IPS-18a (cell line): ENCODE measurements around the gene RRM1.

Source experiments
- H3K27ac ChIP-seq: one replicate; pipeline ENCODE4 v1.5.1; 2013; ENCODE audit warnings: low read length
- H3K27me3 ChIP-seq: one replicate; pipeline ENCODE4 v1.6.1; 2013; ENCODE audit warnings: mild to moderate bottlenecking, low read length; ENCODE audit not compliant: control insufficient read depth, insufficient read depth
- H3K36me3 ChIP-seq: one replicate; pipeline ENCODE4 v1.6.1; 2013; ENCODE audit warnings: low read depth, low read length; ENCODE audit not compliant: control insufficient read depth
- H3K4me1 ChIP-seq: one replicate; pipeline ENCODE4 v1.6.1; 2013; ENCODE audit warnings: low read depth, low read length; ENCODE audit not compliant: control insufficient read depth
- H3K4me3 ChIP-seq: one replicate; pipeline ENCODE4 v1.5.1; 2013; ENCODE audit warnings: low read length
- H3K9ac ChIP-seq: one replicate; pipeline ENCODE4 v1.6.1; 2013; ENCODE audit warnings: mild to moderate bottlenecking, low read length, moderate library complexity
- H3K9me3 ChIP-seq: one replicate; pipeline ENCODE4 v1.6.1; 2013; ENCODE audit warnings: low read depth, low read length; ENCODE audit not compliant: control insufficient read depth

The RRM1 gene

DNA sequence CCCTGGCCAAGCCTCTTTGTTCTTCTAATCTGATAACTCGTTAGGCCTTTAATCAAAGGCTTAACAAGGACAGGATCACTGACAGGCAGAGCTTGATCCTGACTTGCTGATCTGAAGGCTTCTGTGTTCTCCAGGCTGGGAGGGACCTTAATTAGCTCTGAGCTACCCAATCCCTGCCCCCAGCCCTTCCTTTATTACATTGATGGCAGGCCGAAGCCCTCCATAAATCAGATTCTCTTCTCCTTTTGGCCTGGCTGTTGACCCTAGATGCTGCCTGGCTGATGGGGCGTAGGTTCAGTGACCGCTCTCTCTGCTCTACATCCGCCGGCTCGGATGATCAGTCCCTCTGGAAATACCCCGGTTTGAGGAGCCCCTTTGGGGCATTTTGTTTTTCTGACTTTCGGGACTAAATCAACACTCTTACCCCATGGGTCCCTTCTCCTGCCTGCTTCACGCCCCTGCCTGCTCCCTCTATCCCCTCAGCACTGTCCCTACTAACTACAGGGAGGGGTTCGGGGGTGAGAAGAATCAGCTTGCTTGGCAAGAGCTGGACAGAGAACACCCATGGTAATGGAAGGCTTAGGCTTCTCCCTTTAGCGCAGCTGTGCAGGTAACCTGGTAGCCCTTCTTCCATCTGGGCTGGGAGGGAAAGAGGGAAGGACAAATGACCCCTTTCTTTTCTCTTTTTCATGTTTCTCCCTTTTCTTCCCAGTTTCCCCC is 10.0 kb upstream of the RRM1 start:
- H3K36me3 ChIP-seq: no peaks in the 10 kb centered on the region
- H3K9ac ChIP-seq: no peak overlapping the region
- no peak overlapping the region for H3K27ac ChIP-seq
- H3K27me3 ChIP-seq: no peaks in the 10 kb centered on the region
- H3K9me3 ChIP-seq: no peaks in the 10 kb centered on the region
- H3K4me1 ChIP-seq: no peaks in the 10 kb centered on the region
- H3K4me3 ChIP-seq: no peak overlapping the region

GRCh38 chr11:4085575-4085974 is 9.0 kb upstream of the RRM1 start:
- H3K9ac ChIP-seq: no peak overlapping the region

DNA sequence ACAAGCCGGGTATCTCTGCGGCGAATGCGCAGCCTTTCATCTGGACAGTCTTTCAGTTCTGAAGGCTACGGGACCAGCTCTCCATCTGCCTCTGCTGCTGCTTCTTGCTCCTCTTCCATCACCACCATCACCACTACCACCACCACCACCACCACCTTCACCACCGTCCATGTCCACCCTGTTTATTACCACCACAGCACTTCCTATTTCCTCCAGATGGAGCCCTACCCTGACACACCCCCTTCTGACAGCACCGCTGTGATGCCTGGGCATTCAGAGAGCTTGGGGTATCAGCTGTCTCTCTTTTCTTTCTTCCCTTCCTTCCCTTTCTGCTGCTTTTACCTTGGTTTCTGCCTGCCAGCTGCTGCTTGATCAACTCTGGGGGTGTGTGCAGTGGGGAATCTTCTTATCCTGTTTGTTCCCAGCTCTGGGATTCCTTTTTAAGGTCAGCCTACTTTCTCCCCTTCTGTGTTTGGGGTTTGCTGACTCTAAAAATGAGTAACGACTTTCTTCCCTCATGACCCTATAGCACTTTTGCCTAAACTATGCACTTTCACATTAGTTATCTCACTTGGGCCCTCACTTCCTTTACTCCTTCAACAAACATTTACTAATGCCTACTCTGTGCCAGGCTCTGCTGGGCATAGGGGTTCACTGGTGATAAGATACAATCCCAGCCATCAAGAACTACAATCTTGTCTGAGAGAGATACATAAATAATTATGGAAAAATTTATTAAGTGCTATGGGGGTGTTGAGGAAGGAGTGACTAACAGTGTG is 7.8 kb upstream of the RRM1 start:
- no peaks in the 10 kb centered on the region for H3K27me3 ChIP-seq
- H3K9me3 ChIP-seq: no peaks in the 10 kb centered on the region
- H3K4me1 ChIP-seq: no peaks in the 10 kb centered on the region
- no peak overlapping the region for H3K27ac ChIP-seq
- H3K4me3 ChIP-seq: no peak overlapping the region
- no peak overlapping the region for H3K9ac ChIP-seq
- no peaks in the 10 kb centered on the region for H3K36me3 ChIP-seq

More at GRCh38 chr11:4085575-4085974, 9.0 kb upstream of the RRM1 start:
- no peak overlapping the region for H3K4me3 ChIP-seq
- no peaks in the 10 kb centered on the region for H3K36me3 ChIP-seq
- H3K27ac ChIP-seq: no peak overlapping the region
- H3K4me1 ChIP-seq: no peaks in the 10 kb centered on the region
- H3K9me3 ChIP-seq: no peaks in the 10 kb centered on the region
- no peaks in the 10 kb centered on the region for H3K27me3 ChIP-seq

- Histone ChIP-seq H3K27ac (no peak overlapping the region), H3K9me3 (no peaks in the 10 kb centered on the region), H3K4me1 (no peaks in the 10 kb centered on the region), H3K27me3 (no peaks in the 10 kb centered on the region), H3K9ac (no peak overlapping the region), H3K4me3 (no peak overlapping the region), H3K36me3 (no peaks in the 10 kb centered on the region)
Measured at GRCh38 chr11:4087551-4087950, 7.0 kb upstream of the RRM1 start.

DNA sequence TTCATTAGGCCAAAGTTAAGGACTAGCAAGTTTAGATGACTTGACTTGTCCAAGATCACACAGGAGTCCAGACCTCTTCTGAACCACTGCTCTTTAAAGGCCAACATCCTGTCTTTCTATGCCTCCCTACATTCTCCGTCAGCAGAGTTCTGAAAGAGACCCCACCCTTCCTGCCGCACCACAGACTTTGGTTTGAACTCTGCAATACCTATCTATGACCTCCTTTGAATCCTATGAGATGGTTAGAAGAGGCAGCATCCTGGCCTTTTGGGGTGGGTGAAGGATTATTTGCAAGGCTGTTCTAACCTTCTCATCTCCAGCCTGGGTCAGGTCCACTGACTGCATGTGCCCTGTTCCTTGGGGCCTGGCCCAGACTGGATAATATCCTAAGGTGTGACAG is 4.3 kb upstream of the RRM1 start:
- Histone ChIP-seq H3K27ac (no peak overlapping the region), H3K9me3 (no peaks in the 10 kb centered on the region), H3K4me1 (no peaks in the 10 kb centered on the region), H3K27me3 (no peaks in the 10 kb centered on the region), H3K9ac (no peak overlapping the region), H3K36me3 (no peaks in the 10 kb centered on the region), H3K4me3 (no peak overlapping the region)

GRCh38 chr11:4092026-4092425 is 2.6 kb upstream of the RRM1 start:
- Histone ChIP-seq H3K27me3 (no peaks in the 10 kb centered on the region), H3K4me3 (no peak overlapping the region), H3K9me3 (no peaks in the 10 kb centered on the region), H3K36me3 (no peaks in the 10 kb centered on the region), H3K4me1 (peaks cover 9% of the 10 kb centered on the region), H3K27ac (no peak overlapping the region), H3K9ac (no peak overlapping the region)

DNA sequence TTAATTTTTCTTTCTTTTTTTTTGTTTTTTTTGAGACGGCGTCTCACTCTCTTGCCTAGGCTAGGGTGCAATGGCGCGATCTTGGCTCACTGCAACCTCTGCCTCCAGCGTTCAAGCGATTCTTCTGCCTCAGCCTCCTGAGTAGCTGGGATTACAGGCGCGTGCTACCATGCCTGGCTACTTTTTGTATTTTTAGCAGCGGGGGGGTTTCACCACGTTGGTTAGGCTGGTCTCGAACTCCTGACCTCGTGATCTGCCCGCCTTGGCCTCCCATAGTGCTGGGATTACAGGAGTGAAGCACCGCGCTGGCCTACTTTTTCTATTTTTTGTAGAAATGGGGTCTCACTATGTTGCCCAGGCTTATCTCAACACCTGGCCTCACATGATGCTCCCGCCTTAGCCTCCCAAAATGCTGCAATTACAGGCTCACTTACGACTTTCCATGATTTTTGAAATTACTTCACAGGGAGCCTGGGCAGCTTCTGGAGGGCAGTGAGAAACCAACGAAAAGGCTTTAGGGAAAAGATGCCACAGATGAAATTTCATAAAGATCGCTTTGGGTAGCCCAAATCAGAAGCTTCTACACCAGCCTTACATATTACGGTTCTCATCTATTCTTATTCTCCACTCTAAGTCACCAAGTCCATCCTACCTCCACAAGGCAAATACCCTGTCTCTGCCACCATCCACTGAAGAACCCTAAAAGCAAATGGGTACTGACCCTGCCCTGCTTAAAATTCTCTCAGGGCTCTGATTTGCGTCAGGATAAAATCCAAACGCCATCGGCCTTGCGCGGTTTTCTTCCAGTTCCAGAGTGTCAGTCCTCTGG is 866 bp upstream of the RRM1 start:
- Histone ChIP-seq H3K4me3 (peak overlapping the region; percentile 94), H3K27ac (peak overlapping the region; percentile 40), H3K4me1 (peaks cover 14% of the 10 kb centered on the region)

DNA sequence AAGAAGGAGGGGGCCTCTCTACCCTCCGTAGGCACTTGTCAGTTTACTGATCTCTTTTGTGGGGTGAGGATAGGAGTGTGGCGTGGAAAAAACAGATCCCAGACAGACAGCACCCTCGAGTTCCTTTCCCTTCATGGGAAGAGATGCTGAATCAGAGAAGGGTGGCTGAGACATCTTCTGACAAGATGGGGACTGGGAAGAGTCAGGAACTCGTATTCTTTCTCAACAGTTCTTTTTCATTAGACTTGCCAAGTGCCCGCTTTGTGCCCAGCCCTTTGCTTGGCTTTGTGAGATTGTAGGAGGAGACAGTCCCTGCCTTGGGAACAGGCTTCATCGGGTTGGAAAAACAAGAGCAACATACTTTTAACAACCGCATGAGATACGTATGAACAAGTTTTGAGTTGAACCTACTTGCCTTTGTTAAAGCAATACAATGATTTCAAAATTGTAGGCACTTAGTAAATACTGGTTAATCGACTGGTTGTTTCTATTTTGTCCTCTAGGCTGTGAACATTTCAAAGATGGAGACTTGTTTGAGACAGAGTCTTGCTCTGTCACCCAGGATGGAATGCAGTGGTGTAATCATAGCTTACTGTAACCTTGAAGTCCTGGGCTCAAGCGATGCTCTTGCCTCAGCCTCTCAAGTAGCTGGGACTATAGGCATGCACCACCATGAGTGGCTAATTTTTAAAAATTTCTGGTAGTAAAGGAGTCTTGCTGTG is 1.1 kb downstream of the RRM1 start:
- Histone ChIP-seq H3K27ac (peak overlapping the region; percentile 52), H3K27me3 (no peaks in the 10 kb centered on the region), H3K4me1 (peaks cover 14% of the 10 kb centered on the region), H3K4me3 (peak overlapping the region; percentile 94), H3K9ac (peak overlapping the region; percentile 78), H3K36me3 (peaks cover 3% of the 10 kb centered on the region), H3K9me3 (no peaks in the 10 kb centered on the region)

More for the DNA sequence above, 866 bp upstream of the RRM1 start:
- H3K27me3 ChIP-seq: no peaks in the 10 kb centered on the region
- H3K9ac ChIP-seq: peak overlapping the region; percentile 63
- peaks cover 3% of the 10 kb centered on the region for H3K36me3 ChIP-seq
- H3K9me3 ChIP-seq: no peaks in the 10 kb centered on the region

GRCh38 chr11:4098026-4098621 is 3.5 kb downstream of the RRM1 start:
- Histone ChIP-seq H3K9me3 (no peaks in the 10 kb centered on the region), H3K9ac (no peak overlapping the region), H3K4me3 (no peak overlapping the region), H3K36me3 (peaks cover 16% of the 10 kb centered on the region), H3K27ac (no peak overlapping the region), H3K4me1 (peaks cover 14% of the 10 kb centered on the region), H3K27me3 (no peaks in the 10 kb centered on the region)

GRCh38 chr11:4102711-4103110 is 8.1 kb downstream of the RRM1 start:
- Histone ChIP-seq H3K4me1 (peaks cover under 1% of the 10 kb centered on the region), H3K9ac (no peak overlapping the region), H3K27me3 (no peaks in the 10 kb centered on the region), H3K36me3 (peaks cover 47% of the 10 kb centered on the region), H3K9me3 (no peaks in the 10 kb centered on the region), H3K4me3 (no peak overlapping the region), H3K27ac (no peak overlapping the region)
